Ecto neural progenitor cell (in vitro differentiated cells): ENCODE results near the gene TUBA1B.
A peak's percentile ranks its signal among the peaks of the same experiment; 100 is the strongest.
"Not testable (repeated sequence)": the region's sequence is repeated elsewhere in the genome, so short reads cannot be mapped to it uniquely, and the experiment has no call there.

ENCODE experiments used
- DNase-seq: peaks from one replicate; pipeline ENCODE4 v3.0.0-alpha.2; 2018; ENCODE audit warnings: low spot score

TUBA1B gene

DNA sequence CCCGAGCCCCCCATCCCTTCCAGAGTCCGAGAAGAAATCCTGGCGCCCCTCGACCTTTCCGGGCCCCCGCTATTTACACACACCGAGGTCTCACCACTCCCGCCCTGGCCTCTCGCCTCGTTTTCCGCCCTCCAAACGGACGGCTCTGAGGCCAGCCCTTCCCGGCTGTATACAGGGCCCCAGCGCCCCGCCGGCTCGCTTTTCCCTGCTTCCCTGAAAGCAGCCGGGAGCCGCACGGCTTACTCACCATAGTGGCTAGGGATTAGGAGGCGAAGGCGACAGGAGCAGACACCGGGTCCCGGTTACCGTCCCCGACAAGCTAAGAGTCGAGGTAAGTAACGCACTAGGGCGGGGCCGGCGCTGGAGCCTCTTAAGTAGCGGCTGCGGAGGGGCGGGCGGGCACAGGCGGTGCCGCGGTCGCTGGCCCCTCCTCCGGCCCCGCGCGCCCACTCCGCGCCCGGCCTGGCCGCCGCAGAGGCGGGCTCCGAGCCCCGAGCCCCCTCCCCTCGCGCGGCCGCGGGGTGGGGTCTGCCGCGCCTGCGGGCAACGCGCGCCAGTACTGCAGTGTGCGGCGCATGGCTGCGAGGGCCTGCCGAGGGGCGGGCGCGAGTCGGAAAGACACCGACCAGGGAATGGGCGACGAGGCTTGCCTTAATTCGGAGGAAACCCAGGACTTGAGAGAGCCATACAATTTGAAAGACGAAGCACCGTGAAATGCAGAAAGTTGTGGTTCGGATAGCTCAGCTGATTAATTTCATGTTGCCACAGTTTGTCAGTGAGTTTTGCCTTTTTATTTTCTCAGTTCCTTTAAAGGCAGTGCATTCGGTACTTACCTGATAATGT lies at the start of gene TUBA1B:
TUBA1B (minus strand) TSS at position 345 of the 843 bp plus-strand sequence; CDS start at position 250, 95 bp downstream.
- peak; percentile 97 for DNase-seq

DNA sequence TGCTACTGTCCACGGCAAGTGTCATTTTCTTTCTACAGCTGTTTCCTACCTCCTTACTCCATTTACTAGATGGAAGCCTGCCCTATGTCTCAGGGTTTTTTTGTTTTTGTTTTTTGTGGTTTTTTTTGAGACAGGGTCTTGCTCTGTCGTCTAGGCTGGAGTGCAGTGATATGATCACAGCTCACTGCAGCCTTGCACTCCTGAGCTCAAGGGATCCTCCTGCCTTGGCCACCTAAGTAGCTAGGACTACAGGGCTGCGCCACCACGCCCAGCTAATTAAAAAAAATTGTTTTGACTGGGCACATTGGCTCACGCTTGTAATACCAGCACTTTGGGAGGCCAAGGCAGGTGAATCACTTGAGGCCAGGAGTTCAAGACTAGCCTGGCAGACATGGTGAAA lies 43.0 kb upstream of the TUBA1B start:
- DNase-seq = no peak

DNA sequence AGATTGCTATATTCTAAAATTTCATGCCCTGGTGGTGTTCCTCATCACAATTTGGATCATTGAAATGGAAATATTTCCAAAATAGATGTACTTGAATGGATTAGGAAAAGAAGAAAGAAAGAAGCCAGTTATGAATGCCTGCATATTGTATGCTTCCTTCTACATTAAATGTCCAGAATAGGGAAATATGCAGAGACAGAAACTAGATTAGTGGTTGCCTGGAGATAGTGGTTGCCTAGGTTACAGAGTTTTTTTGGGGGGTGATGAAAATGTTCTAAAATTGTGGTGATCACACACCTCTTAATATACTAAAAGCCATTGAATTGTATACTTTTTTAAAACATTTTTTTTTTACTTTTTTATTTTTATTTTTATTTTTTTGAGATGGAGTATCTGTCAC lies 39.7 kb upstream of the TUBA1B start:
- DNase-seq = no peak

DNA sequence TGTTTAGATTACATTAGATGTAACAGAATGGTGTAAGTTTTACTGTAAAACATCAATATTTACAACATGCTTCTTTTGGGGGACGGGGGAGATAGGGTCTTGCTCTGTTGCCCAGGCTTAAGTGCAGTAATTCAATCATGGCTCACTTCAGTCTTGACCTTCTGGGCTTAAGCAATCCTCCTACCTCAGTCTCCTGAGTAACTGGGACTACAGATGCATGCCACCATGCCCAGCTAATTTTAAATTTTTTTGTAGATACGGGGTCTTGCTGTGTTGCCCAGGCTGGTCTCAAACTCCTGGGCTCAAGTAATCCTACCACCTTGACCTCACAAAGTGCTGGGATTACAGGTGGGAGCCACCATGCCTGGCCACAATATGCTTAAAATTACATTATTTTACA lies 33.9 kb upstream of the TUBA1B start:
- DNase-seq = no peak

DNA sequence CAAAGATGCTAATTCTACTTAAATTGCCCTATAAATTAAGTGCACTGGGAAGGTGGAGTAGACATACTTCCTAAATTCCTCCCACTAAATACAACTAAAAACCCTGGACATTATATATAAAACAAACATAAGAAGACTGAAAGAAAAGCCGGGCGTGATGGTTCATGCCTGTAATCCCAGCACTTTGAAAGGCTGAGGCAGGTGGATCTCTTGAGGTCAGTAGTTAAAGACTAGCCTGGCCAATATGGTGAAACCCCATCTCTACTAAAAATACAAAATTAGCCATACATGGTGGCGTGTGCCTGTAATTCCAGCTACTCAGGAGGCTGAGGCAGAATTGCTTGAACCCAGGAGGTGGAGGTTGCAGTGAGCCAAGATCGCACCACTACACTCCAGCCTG lies 30.7 kb upstream of the TUBA1B start:
- not testable (repeated sequence) for DNase-seq

DNA sequence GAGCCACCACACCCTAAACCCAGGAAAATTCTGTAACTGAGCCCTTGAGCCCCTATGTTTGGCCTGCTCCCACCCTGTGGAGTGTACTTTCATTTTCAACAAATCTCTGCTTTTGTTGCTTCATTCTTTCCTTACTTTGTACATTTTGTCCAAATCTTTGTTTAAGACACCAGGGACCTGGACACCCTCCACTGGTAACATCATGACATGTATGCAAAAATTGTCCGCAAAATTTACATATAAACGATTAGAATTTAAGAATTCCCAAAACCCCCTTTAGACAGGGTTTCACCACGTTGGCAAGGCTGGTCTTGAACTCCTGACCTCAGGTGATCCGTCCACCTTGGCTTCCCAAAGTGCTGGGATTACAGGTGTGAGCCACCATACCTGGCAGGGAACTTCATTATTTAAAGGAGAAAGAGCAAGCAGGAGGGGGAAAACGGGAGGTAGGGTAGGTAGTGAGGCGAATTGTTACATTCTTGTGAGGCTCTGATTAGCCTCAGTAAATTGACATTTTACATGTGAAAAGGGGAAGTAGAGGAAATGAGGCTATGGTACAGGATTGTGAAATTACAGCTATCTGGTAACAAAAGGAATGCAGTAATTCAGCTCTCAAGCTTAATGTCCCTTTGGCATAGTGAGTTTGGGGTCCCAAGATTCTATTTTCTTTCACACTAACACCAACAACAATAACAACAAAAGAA lies 30.0 kb upstream of the TUBA1B start:
- DNase-seq = no peak

DNA sequence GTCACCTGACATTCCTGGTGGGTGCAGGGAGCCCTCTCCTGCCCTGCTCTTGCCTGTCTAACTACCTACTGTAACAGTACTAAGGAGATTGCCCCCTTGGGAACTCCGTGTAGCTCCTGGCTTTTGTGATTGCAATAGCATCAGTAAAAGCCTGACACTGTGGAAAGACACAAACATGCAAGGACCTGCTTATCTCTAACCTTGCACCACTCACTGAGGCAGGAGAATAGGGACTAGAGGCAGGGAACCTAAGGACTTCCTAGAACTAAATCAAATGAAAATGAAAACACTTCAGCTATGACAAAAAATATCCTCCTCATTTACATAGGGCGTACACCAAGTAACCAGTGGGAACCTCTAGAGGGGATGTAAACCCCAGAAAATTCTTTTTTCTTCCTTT lies 29.2 kb upstream of the TUBA1B start:
- no peak for DNase-seq

DNA sequence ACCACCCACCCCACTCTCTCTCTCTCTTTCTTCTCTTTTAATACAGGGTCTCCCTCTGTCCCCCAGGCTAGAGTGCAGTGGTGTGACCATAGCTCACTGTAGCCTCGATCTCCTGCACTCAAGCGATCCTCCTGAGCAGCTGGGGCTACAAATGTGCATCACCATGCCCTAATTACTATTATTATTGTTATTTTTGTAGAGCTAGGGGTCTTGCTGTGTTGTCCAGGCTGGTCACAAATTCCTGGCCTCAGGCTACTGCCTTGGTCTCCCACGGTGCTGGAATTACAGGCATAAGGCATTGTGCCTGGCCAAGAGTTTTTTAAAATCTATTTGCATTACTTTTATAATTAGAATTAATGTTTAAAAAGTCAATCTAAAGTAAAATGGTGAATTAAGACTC lies 23.0 kb upstream of the TUBA1B start:
- no peak for DNase-seq

DNA sequence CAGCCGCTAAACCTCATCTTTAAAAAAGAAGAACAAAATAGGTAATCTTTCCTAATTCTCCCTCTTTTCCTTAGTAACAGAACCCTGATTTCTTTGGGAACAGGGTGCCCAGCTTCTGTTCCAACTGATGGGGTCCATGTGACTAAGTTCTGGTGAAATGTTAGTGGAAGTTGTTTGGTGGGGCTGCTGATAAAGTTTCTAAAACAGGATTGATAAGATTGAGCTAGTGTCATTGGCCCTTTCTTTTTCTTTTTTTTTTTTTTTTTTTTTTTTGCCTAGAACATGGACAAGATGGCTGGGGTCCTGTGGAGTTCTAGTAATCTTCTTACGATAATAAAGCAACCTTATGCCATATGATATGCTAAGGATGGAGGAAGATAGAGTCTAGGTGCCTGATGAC lies 16.2 kb upstream of the TUBA1B start:
- DNase-seq = no peak

DNA sequence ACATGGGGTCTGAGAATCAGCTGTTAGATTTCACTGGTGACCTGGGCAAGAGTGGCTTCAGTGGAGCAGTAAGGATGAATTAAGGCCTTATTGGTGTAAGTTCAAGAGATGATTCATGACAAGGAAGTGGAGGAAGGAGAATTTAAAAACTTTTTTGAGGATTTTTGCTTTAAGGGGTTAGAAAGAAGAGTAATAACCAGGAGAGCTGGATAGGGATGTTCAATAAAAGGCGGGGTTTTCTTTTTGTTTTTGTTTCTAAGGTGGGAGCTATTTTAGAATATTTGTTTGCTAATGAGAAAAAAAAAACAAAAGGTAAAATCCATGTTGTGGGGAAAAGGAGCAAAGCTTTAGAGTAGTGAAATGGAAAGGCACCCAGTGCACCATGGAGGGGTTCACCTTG lies 15.2 kb upstream of the TUBA1B start:
- DNase-seq = no peak

DNA sequence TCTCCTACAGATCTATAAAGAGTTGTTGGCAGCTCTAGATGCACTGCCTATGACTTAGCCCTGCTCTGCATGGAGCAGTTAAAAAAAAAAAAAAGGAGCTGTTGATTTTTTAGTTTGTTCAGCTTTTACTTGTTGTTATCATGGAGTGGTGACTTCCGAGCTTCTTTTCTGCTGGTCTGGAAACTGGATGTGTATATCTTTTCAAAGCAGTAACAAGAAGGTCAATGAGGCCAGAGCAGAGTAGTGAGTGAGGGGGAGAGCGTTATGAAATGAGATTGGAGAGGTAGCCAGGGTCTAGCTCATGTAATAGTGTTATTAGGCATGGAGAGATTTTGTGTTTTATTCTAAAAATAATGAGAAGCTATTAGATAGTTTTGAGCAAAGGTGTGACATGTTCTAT lies 13.2 kb upstream of the TUBA1B start:
- DNase-seq = no peak

DNA sequence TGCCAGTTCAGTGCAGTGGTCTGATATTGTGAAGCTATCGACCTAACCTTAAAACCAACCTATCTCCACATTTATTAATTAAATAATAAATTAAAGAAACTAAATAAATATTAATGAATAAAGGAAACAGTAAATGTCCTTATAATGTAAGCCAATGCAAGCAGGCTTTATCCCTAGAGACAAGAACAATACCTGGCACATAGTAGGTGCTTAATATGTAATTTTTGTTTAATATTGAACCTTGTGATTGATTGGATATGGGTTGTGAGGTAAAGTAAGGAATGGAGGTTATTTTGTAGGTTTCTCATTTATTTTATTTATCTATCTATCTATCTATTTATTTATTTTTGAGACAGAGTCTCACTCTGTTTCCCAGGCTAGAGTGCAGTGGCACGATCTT lies 7.8 kb upstream of the TUBA1B start:
- DNase-seq = no peak

DNA sequence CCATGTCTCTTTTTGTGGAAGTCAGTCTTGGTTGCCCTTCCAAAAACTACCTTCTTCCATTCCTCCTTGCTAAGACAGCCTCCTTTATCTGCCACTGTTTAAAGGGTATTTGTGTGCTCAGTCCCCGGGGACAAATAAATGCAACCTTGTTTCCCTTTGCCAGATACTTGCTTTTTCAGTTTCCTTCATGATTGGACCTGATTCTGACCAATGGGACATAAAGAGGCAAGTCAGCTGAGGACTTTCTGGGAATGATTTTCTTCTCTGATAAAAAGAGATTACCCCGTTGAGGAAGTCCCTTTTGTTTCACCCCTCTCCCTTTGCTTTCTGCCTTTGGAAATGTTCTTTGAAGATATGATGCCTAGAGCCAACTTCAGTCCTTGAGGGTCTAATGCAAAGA lies 7.4 kb upstream of the TUBA1B start:
- no peak for DNase-seq

DNA sequence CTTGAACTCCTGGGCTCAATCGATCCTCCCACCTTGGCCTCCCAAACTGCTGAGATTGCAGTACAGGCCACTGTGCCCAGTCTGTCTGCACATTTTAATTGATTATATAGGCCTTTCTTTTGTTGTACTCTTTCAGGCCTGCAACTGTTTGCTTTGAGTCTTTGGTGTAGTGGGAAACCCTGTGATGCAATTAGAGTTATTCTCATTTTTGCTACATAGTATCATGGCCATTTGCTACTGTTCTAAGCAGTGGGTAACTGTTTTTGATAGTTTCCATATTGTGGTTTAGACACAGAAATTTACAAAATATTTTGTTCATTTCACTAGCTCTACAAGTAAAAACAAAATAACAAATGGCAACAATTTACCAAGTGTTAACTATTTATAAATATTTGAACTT lies 6.3 kb upstream of the TUBA1B start:
- DNase-seq = no peak

DNA sequence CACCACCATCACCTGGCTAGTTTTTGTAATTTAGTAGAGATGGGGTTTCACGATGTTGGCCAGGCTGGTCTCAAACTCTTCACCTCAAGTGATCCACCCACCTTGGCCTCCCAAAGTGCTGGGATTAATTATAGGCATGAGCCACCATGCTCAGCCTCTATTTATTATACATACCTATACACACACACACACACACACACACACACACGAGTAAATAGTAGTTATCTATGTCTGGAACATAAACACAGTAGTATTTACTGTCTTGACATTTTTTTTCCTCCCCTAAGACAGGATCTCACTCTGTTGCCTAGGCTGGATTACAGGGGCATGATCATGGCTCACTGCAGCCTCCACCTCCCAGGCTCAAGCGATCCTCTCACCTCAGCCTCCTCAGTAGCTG lies 5.8 kb upstream of the TUBA1B start:
- DNase-seq = not testable (repeated sequence)

DNA sequence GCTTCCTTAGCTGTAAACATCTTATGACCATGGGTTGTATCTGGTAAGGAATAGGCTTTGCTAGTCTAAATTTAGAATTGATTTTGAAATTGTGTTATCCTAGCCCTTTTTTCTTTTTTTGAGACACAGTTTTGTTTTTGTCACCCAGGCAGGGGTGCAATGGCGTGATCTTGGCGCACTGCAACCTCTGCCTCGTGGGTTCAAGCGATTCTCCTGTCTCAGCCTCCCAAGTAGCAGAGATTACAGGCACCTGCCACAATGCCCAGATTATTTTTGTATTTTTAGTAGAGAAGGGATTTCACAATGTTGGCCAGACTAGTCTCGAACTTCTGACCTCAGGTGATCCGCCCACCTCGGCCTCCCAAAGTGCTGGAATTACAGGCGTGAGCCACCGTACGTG lies 2.4 kb upstream of the TUBA1B start:
- no peak for DNase-seq

DNA sequence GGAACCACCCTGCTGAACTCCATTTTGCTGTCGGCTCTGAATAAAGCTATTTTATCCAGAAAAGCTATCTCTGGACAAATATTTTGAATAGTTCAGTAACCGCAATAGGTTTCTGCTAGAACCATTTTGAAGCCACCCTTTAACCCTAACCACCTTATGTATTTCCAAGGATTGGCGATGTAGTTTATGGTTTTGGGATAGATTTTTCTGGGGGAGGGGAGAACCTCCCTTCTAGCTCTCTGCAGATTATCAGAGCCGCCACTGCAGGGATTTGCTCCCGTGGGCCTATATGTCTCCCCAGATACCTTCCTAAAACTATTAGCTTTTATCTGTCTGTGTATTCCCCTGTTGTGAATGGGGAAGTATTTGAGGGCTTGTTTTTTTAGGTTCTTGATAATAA lies 1.8 kb upstream of the TUBA1B start:
- DNase-seq = no peak

DNA sequence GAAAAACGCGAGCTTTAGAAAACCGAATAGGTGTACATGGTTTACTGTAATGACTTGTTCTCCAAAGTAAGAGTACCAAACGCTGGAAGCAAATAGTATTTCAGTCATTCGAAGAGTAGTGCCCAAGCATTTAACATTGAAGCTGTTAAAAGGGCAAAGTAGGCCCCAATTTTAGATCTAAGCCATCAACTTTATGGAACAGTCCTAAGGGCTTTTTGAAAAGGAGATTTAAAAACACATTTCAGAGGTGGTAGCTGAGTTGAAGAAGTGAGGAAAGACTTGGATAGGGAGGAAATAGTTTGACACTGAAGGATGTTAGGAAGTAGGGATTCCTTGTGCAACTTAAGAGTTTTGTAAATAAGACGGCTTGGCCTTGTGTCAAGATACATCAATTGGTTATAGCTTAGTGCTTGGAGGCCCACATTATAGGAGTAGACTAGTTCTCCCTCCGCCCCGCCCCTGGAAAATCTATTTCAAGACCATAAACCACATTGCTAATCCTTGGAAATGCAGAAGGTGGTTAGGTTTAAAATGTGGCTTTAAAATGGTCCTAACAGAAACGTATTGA lies 783 bp upstream of the TUBA1B start:
- DNase-seq = no peak

DNA sequence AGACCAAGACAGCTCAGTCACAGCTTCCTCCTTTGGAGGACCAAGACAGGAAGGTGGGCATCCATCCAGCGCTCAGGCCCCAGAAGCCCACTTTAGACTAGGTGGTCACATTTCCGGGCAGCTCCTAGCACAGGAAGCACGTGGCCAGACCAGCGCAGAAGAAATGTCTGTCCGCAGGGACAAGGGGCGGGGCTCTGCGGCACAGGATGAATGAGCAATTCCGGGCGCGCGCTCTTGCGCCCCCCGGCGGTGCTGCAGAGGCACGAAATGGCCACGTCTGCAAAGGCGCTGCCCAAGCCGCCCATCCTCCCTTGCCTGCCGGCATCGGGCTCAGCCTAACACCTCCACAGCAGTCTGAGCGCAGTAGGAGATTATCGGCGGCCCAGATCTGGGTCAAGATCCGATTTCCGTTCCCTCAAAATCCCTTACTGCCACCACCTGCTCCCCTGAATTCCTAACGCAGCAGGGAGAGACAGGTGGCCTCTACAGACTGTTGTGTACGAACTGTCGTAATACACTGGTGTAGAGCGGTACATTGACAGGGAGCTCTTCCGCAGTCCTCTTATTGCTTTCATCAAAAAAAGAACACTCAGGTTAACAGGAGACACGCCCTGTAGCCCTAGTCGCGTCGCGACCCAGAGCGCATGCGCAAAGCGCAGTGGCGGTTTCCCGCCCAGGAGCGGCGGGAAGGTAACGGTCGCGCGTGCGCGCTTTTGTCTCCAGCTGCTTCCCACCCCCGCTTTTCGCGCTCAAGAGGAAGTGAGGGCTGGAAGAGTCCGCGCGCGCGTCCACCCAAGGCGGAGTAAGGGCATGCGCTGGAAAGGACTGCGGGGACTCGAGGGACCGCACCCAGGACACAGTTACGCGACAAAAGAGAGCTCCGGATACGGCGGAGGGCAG lies 794 bp downstream of the TUBA1B start:
- DNase-seq = peak; percentile 97

DNA sequence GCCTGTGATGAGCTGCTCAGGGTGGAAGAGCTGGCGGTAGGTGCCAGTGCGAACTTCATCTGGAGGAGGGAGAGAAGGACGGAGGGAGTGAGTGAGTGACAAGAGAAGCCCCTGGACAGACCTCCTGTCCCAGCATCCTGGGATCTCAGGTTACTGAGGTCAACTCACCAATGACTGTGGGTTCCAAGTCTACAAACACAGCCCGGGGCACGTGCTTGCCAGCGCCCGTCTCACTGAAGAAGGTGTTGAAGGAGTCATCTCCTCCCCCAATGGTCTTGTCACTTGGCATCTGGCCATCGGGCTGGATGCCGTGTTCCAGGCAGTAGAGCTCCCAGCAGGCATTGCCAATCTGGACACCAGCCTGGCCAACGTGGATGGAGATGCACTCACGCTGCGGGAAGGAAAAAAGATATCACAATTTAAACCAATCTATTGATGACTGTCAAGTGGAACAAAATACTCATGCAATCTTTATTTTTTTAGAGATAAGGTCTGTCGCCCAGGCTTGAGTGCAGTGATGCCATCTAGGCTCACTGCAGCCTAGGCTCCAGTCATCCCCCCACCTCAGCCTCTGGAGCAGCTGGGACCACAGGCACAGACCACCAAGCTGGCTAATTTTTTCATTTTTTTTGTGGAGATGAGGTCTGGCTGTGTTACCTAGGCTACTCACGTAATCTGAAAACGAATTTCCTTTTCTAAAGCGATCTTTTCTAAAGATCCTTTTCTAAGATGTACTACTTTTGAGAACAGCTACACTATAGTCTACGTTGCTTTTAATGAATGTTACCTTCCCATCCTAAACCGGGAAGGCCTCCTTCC lies 1.7 kb downstream of the TUBA1B start:
- no peak for DNase-seq

DNA sequence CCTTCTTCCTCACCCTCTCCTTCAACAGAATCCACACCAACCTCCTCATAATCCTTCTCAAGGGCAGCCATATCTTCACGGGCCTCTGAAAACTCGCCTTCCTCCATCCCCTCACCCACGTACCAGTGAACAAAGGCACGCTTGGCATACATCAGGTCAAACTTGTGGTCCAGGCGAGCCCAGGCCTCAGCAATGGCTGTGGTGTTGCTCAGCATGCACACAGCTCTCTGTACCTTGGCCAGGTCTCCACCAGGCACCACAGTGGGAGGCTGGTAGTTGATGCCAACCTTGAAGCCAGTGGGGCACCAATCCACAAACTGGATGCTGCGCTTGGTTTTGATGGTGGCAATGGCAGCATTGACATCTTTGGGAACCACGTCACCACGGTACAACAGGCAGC lies 3.2 kb downstream of the TUBA1B start:
- DNase-seq = not testable (repeated sequence)
